ENCODE data around the gene SSU72.

GRCh38 chr1:1536938-1537546, 37.6 kb downstream of the SSU72 start:
- TF ChIP-seq, protein P1, sequence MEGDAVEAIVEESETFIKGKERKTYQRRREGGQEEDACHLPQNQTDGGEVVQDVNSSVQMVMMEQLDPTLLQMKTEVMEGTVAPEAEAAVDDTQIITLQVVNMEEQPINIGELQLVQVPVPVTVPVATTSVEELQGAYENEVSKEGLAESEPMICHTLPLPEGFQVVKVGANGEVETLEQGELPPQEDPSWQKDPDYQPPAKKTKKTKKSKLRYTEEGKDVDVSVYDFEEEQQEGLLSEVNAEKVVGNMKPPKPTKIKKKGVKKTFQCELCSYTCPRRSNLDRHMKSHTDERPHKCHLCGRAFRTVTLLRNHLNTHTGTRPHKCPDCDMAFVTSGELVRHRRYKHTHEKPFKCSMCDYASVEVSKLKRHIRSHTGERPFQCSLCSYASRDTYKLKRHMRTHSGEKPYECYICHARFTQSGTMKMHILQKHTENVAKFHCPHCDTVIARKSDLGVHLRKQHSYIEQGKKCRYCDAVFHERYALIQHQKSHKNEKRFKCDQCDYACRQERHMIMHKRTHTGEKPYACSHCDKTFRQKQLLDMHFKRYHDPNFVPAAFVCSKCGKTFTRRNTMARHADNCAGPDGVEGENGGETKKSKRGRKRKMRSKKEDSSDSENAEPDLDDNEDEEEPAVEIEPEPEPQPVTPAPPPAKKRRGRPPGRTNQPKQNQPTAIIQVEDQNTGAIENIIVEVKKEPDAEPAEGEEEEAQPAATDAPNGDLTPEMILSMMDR (conservative IDR thresholded peaks at IDR 0.05; ENCODE audit: low read length): no peak
- TF ChIP-seq EZH2phosphoT487 (IDR thresholded peaks at IDR 0.05; ENCODE audit: borderline replicate concordance): no peak

Measured in Loucy (cell line).